Spleen (tissue), 7 donors: ENCODE data around the gene CDCA5.

Source experiments
- CTCF ChIP-seq, 11 experiments: fragments of 200-600 bp in 7 of 11; fragments of 450-650 bp in 4 of 11; sonication (generic) in 4 of 11; IDR thresholded peaks in 8 of 11; conservative IDR thresholded peaks in 3 of 11; 1 replicate in 7 of 11; 2 replicates in 4 of 11; pipeline versions ENCODE4 v1.4.0 to v1.8.0; 2016 to 2021; ENCODE audit warnings: antibody characterized with exemption in 11 of 11, inconsistent platforms in 4 of 11, mild to moderate bottlenecking in 1 of 11
- POLR2A ChIP-seq, 3 donors: fragments of 450-650 bp; IDR thresholded peaks; one replicate each; pipeline ENCODE4 v1.5.1; 2017; ENCODE audit warnings: antibody characterized with exemption in 3 of 3, mild to moderate bottlenecking in 1 of 3
- POLR2AphosphoS5 ChIP-seq, 3 donors: sonication (generic); formaldehyde crosslinking; IDR thresholded peaks; one replicate each; pipeline ENCODE4 v1.5.1; 2017; ENCODE audit warnings: antibody characterized with exemption in 3 of 3
- donor health status: DM: no; HTN: no; CAD: no; lungs with moderate emphysema.
- donor health status: DM: no; HTN: no; CAD: no.
- donor health status: DM: no; HTN: no; CAD: no.

- TF ChIP-seq CTCF (IDR thresholded peaks at IDR 0.05 in 8 of 11, conservative IDR thresholded peaks at IDR 0.05 in 3 of 11) (no peak), POLR2A (IDR thresholded peaks at IDR 0.05) (no peak), POLR2AphosphoS5 (IDR thresholded peaks at IDR 0.05) (no peak)
Measured at GRCh38 chr11:65113361-65113756, 29.5 kb upstream of the CDCA5 start.
